ENCODE measurements around the gene SSH3. TPM values are rescaled to one million over a fixed set of nuclear protein-coding genes. Genes with fewer than 3 reads are reported as not detected.

SSH3 gene
- total and polyA plus RNA-seq, 2 experiments from 2014 or later = 26.7 to 39.9 TPM

DNA sequence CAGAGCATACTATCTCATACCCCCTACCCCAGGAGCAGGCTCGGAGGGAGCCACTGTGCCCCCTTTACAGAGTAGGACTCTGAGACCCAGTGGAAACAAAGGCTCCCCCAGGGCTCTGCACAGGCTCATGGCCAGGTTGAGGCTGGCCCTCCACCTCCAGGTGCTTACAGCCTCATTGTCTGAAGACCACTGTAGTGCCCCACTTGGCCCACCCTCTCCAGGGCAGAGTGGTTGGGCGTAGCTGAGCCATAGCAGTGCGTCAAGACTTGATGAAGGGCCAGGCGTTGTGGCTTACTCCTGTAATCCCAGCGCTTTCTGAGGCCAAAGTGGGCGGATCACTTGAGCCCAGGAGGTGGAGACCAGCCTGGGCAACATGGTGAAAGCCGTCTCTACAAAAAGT is 12.5 kb upstream of the SSH3 start:
- no peak overlapping the region for H3K4me3 ChIP-seq
- no peak overlapping the region for H3K27ac ChIP-seq
- no peaks in the 10 kb centered on the region for H3K27me3 ChIP-seq
- DNase-seq (ENCODE audit: low read depth in 1 of 2, low spot score in 1 of 2) = peak in 1 of 2 donors; percentile 79
- peaks cover 6% of the 10 kb centered on the region for H3K36me3 ChIP-seq
- no peaks in the 10 kb centered on the region for H3K9me3 ChIP-seq (ENCODE audit: low read depth)
- peaks cover 15% of the 10 kb centered on the region for H3K4me1 ChIP-seq (ENCODE audit: low read depth)
- TF ChIP-seq, protein P1, sequence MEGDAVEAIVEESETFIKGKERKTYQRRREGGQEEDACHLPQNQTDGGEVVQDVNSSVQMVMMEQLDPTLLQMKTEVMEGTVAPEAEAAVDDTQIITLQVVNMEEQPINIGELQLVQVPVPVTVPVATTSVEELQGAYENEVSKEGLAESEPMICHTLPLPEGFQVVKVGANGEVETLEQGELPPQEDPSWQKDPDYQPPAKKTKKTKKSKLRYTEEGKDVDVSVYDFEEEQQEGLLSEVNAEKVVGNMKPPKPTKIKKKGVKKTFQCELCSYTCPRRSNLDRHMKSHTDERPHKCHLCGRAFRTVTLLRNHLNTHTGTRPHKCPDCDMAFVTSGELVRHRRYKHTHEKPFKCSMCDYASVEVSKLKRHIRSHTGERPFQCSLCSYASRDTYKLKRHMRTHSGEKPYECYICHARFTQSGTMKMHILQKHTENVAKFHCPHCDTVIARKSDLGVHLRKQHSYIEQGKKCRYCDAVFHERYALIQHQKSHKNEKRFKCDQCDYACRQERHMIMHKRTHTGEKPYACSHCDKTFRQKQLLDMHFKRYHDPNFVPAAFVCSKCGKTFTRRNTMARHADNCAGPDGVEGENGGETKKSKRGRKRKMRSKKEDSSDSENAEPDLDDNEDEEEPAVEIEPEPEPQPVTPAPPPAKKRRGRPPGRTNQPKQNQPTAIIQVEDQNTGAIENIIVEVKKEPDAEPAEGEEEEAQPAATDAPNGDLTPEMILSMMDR (IDR thresholded peaks at IDR 0.05; ENCODE audit: low read depth, low read length) = no peak

DNA sequence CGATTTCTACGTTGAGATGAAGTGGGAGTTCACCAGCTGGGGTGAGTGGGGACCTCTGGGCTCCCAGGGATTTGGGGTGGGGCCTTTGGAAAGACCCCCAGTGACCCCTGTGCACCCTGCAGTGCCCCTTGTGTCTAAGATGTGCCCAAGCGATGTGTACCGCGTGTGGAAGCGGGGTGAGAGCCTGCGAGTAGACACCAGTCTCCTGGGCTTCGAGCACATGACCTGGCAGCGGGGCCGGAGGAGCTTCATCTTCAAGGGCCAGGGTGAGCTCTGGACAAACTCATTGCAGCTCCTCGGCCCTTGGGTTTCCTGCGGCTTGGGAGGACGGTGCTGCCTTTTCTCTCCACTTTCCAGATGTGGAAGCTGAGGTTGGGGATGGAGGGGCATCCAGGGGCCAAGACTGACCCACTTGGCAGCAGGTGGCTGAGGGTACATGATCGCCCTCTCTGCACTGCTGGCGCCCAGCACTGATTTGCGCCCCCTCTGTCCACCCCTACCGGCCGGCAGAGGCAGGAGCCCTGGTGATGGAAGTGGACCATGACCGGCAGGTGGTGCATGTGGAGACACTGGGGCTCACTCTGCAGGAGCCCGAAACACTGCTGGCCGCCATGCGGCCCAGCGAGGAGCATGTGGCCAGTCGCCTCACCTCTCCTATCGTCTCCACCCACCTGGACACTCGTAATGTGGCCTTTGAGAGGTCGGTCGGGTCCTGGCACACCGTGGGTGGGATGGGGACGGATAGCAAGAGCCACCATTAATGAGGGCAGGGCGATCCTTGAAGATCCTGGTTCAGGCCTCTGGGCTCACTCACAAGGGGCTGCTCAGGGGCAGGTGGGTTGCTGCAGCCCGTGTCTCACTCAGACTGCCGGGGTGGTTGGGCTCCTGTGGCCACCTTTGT is 11.6 kb upstream of the SSH3 start:
- H3K36me3 ChIP-seq = peaks cover 6% of the 10 kb centered on the region
- no peak overlapping the region for H3K4me3 ChIP-seq
- DNase-seq (ENCODE audit: low read depth in 1 of 2, low spot score in 1 of 2) = no peak
- H3K9me3 ChIP-seq (ENCODE audit: low read depth) = no peaks in the 10 kb centered on the region
- TF ChIP-seq, protein P1 (IDR thresholded peaks at IDR 0.05; ENCODE audit: low read depth, low read length) = no peak
- peaks cover 15% of the 10 kb centered on the region for H3K4me1 ChIP-seq (ENCODE audit: low read depth)
- no peak overlapping the region for H3K27ac ChIP-seq
- H3K27me3 ChIP-seq = no peaks in the 10 kb centered on the region

- DNase-seq (ENCODE audit: low read depth in 1 of 2, low spot score in 1 of 2) = no peak
- H3K9me3 ChIP-seq (ENCODE audit: low read depth) = no peaks in the 10 kb centered on the region
- peaks cover 11% of the 10 kb centered on the region for H3K4me1 ChIP-seq (ENCODE audit: low read depth)
- TF ChIP-seq, protein P1 (IDR thresholded peaks at IDR 0.05; ENCODE audit: low read depth, low read length) = no peak
- H3K36me3 ChIP-seq = peaks cover 6% of the 10 kb centered on the region
- no peaks in the 10 kb centered on the region for H3K27me3 ChIP-seq
- no peak overlapping the region for H3K27ac ChIP-seq
- no peak overlapping the region for H3K4me3 ChIP-seq
These were observed 10.7 kb upstream of the SSH3 start for GRCh38 chr11:67292671-67293070.

- Histone ChIP-seq H3K27ac (no peak overlapping the region), H3K9me3 (ENCODE audit: low read depth) (no peaks in the 10 kb centered on the region), H3K36me3 (peaks cover 6% of the 10 kb centered on the region), H3K27me3 (no peaks in the 10 kb centered on the region), H3K4me1 (ENCODE audit: low read depth) (peaks cover 6% of the 10 kb centered on the region), H3K4me3 (no peak overlapping the region)
- TF ChIP-seq, protein P1 (IDR thresholded peaks at IDR 0.05; ENCODE audit: low read depth, low read length) = no peak
- peak in 1 of 2 donors; percentile 64 for DNase-seq (ENCODE audit: low read depth in 1 of 2, low spot score in 1 of 2)
These were observed 10.2 kb upstream of the SSH3 start for GRCh38 chr11:67293090-67293489.

DNA sequence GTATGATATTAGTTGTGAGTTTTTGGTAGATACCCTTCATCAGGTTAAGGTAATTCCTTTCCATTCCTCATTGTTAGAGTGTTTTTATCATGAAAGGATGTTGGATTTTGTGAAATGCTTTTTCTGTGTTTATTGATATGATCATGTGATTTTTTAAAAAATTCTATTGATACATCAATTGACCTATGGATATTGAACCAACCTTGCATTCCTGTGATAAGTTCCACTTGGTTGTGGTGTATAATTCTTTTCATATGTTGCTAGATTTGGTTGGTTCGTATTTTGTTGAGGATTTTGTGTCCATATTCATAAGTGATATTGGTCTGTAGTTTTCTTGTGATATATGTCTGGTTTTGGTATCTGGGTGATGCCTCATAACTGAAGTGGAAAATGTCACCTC is 7.5 kb upstream of the SSH3 start:
- TF ChIP-seq, protein P1 (IDR thresholded peaks at IDR 0.05; ENCODE audit: low read depth, low read length) = no peak
- no peak for DNase-seq (ENCODE audit: low read depth in 1 of 2, low spot score in 1 of 2)
- Histone ChIP-seq H3K4me1 (ENCODE audit: low read depth) (no peaks in the 10 kb centered on the region), H3K27ac (no peak overlapping the region), H3K36me3 (peaks cover 6% of the 10 kb centered on the region), H3K4me3 (no peak overlapping the region), H3K9me3 (ENCODE audit: low read depth) (no peaks in the 10 kb centered on the region), H3K27me3 (no peaks in the 10 kb centered on the region)
